Endothelial cell of umbilical vein (primary cell): ENCODE data around the gene CDC42EP4. TPM values are rescaled to one million over a fixed set of nuclear protein-coding genes. Genes with fewer than 3 reads are reported as not detected.

Source experiments
- BruUV-seq: library from RNA; stranded (reverse); fragments of 400-500 nt; replicated peaks from 2 replicates; lab custom pipeline; 2021; lab: Mats Ljungman, UMichigan
- CTCF ChIA-PET: fragments of 300-600, 350-600 bp; sonication (Branson Sonifier 250); formaldehyde crosslinking; loops from one replicate; lab custom pipeline; 2021; ENCODE audit warnings: antibody characterized with exemption, inconsistent platforms; lab: Charles Lee
- POLR2A ChIA-PET: fragments of 300-600, 350-600 bp; sonication (Branson Sonifier 250); formaldehyde crosslinking; loops from one replicate; lab custom pipeline; 2021; ENCODE audit warnings: antibody characterized with exemption, inconsistent platforms; lab: Charles Lee
- DNase-seq: peaks from one replicate; pipeline ENCODE4 v3.0.0-alpha.2; 2011; ENCODE audit warnings: low read depth, low spot score
- FAIRE-seq: peaks from 2 replicates; lab custom pipeline; 2011; peaks lifted over from hg19 to GRCh38; lab: Jason Lieb, UNC
- H2AFZ ChIP-seq: 2 replicates; pipeline ENCODE4 v1.6.0; 2012; ENCODE audit warnings: low read depth, low read length, control low read depth, inconsistent platforms
- H3K27ac ChIP-seq: 2 replicates; pipeline ENCODE4 v1.5.1; 2011; ENCODE audit warnings: low read depth, mild to moderate bottlenecking, control low read depth, low read length, moderate library complexity; ENCODE audit not compliant: insufficient read depth
- H3K27me3 ChIP-seq, 2 experiments: 2 replicates each; pipeline versions ENCODE4 v1.6.0 to v1.6.1; 2011; ENCODE audit warnings: low read length in 2 of 2, mixed read lengths in 1 of 2; ENCODE audit not compliant: control insufficient read depth in 2 of 2, insufficient read depth in 2 of 2
- H3K36me3 ChIP-seq, 2 experiments: 2 replicates in 1 of 2; 3 replicates in 1 of 2; pipeline ENCODE4 v1.5.1; 2011; ENCODE audit warnings: low read length in 2 of 2, mild to moderate bottlenecking in 1 of 2, moderate library complexity in 1 of 2; ENCODE audit not compliant: control insufficient read depth in 2 of 2, insufficient read depth in 2 of 2; ENCODE audit errors: extremely low read depth in 1 of 2
- H3K4me1 ChIP-seq: 3 replicates; pipeline ENCODE4 v1.5.1; 2011; ENCODE audit warnings: mild to moderate bottlenecking, low read length; ENCODE audit not compliant: control insufficient read depth, insufficient read depth; ENCODE audit errors: extremely low read depth
- H3K4me2 ChIP-seq: 2 replicates; pipeline ENCODE4 v1.6.1; 2011; ENCODE audit warnings: low read length, control low read depth, mixed read lengths; ENCODE audit not compliant: insufficient read depth
- H3K4me3 ChIP-seq, 3 experiments: fragments of 200-600 bp in 1 of 3; sonication (generic), shearing (Covaris generic) in 1 of 3; replicated peaks in 1 of 3; 2 replicates each; pipeline ENCODE4 v1.5.1; 2011 to 2016; ENCODE audit warnings: control low read depth in 3 of 3, low read length in 3 of 3, mild to moderate bottlenecking in 2 of 3, inconsistent platforms in 1 of 3, low read depth in 1 of 3, moderate library complexity in 1 of 3; ENCODE audit not compliant: insufficient read depth in 1 of 3
- H3K79me2 ChIP-seq: 2 replicates; pipeline ENCODE4 v1.6.0; 2012; ENCODE audit warnings: low read length, inconsistent platforms; ENCODE audit not compliant: control insufficient read depth, insufficient read depth
- H3K9ac ChIP-seq: replicated peaks from 2 replicates; pipeline ENCODE3; 2011; ENCODE audit warnings: low read length, control low read depth; ENCODE audit not compliant: insufficient read depth; ENCODE audit errors: extremely low read depth
- H3K9me1 ChIP-seq: replicated peaks from 3 replicates; pipeline ENCODE4 v1.6.0; 2011; ENCODE audit warnings: mild to moderate bottlenecking, low read length; ENCODE audit not compliant: control insufficient read depth, insufficient read depth; ENCODE audit errors: extremely low read depth
- H3K9me3 ChIP-seq: replicated peaks from 2 replicates; pipeline ENCODE4 v1.5.1; 2012; ENCODE audit warnings: low read length, inconsistent platforms; ENCODE audit not compliant: control insufficient read depth, insufficient read depth
- H4K20me1 ChIP-seq: replicated peaks from 2 replicates; pipeline ENCODE3; 2011; ENCODE audit warnings: mild to moderate bottlenecking, low read length; ENCODE audit not compliant: control insufficient read depth, insufficient read depth; ENCODE audit errors: extremely low read depth
- CTCF ChIP-seq, 2 donors: IDR thresholded peaks; 1 replicate in 1 of 2; 2 replicates in 1 of 2; pipeline ENCODE4 v1.5.1; 2011; ENCODE audit warnings: low read length in 2 of 2, mild to moderate bottlenecking in 2 of 2, moderate library complexity in 2 of 2, control low read depth in 1 of 2, inconsistent platforms in 1 of 2, low read depth in 1 of 2; ENCODE audit not compliant: insufficient read depth in 1 of 2; ENCODE audit errors: extremely low read depth in 1 of 2
- EZH2 ChIP-seq: IDR thresholded peaks from 2 replicates; pipeline ENCODE4 v1.6.1; 2012; ENCODE audit warnings: borderline replicate concordance, low read depth, mild to moderate bottlenecking, moderate library complexity, low read length, inconsistent platforms; ENCODE audit not compliant: severe bottlenecking
- FOS ChIP-seq: IDR thresholded peaks from 2 replicates; pipeline ENCODE4 v1.6.1; 2011; ENCODE audit warnings: mild to moderate bottlenecking, low read length, moderate library complexity, borderline replicate concordance; ENCODE audit not compliant: insufficient read depth
- GATA2 ChIP-seq: IDR thresholded peaks from 2 replicates; pipeline ENCODE4 v1.7.0; 2011; ENCODE audit warnings: low read depth, mild to moderate bottlenecking, moderate library complexity, mixed read lengths, low read length; ENCODE audit not compliant: insufficient read length, insufficient read depth
- JUN ChIP-seq: IDR thresholded peaks from 2 replicates; pipeline ENCODE4 v1.6.1; 2011; ENCODE audit warnings: borderline replicate concordance, low read depth; ENCODE audit not compliant: insufficient read length, insufficient read depth
- MAX ChIP-seq: IDR thresholded peaks from 2 replicates; pipeline ENCODE4 v1.6.1; 2011; ENCODE audit not compliant: insufficient read depth, insufficient read length
- MYC ChIP-seq: IDR thresholded peaks from one replicate; pipeline ENCODE4 v1.6.1; 2011; ENCODE audit warnings: mild to moderate bottlenecking, low read depth, low read length
- POLR2A ChIP-seq: IDR thresholded peaks from 2 replicates; pipeline ENCODE4 v1.6.1; 2012; ENCODE audit warnings: low read depth, mild to moderate bottlenecking, control low read depth, low read length
- POLR2AphosphoS5 ChIP-seq: IDR thresholded peaks from 2 replicates; pipeline ENCODE4 v1.6.1; 2012; ENCODE audit warnings: low read depth, mild to moderate bottlenecking, control low read depth, low read length, moderate library complexity; ENCODE audit not compliant: insufficient read depth
- dilution Hi-C: fragments of 300-500 bp; cut with MboI; formaldehyde crosslinking; loops from one replicate; pipeline ENCODE4 v1.15.0; 2019; ENCODE audit warnings: low sequenced_read_pairs; ENCODE audit not compliant: extremely low pct_ligation_motif_present
- intact Hi-C: fragments of 100-400 bp; cut with micrococcal nuclease; formaldehyde crosslinking; loops from one replicate; pipeline ENCODE4 v1.10.0; 2022
- polyA plus RNA-seq, 4 experiments: library from polyadenylated mRNA; depleted of rRNA in 3 of 4; stranded (reverse) in 3 of 4; unstranded in 1 of 4; fragments of >200 nt; gene quantifications; 2 replicates each; pipeline versions ENCODE4 v1.2.1 to v1.2.3, GENCODE V29; 2011 to 2012; ENCODE audit warnings: missing spikeins in 1 of 4
- total RNA-seq: library from RNA; stranded (reverse); gene quantifications from 2 replicates; pipeline ENCODE4 v1.2.3, GENCODE V29; 2021

The CDC42EP4 gene
- total and polyA plus RNA-seq, 2 donors (not counting 3 experiments of a cell fraction or from before 2014, with no cell fraction given) = 11.4 to 19.6 TPM

GRCh38 chr17:73284906-73285602 is 26.7 kb downstream of the CDC42EP4 start:
- Histone ChIP-seq H3K36me3 (peaks cover 0 to 8% of the 10 kb centered on the region in 2 experiments), H3K4me2 (no peak overlapping the region), H3K9ac (no peak overlapping the region), H3K27me3 (no peaks in the 10 kb centered on the region), H2AFZ (no peak overlapping the region), H3K4me1 (peaks cover 6% of the 10 kb centered on the region), H3K9me1 (no peaks in the 10 kb centered on the region), H4K20me1 (no peaks in the 10 kb centered on the region), H3K9me3 (no peaks in the 10 kb centered on the region), H3K4me3 (no peak overlapping the region), H3K79me2 (peaks cover 17% of the 10 kb centered on the region), H3K27ac (no peak overlapping the region)
- TF ChIP-seq MYC = no peak
- TF ChIP-seq EZH2 = no peak
- no peak for TF ChIP-seq POLR2AphosphoS5
- TF ChIP-seq MAX = no peak
- no peak for TF ChIP-seq JUN
- TF ChIP-seq GATA2 = no peak
- no peak for TF ChIP-seq POLR2A
- TF ChIP-seq CTCF (IDR thresholded peaks at IDR 0.05; ENCODE audit: extremely low read depth in 1 of 2, insufficient read depth in 1 of 2, low read depth in 1 of 2, low read length in 2 of 2) = no peak
- TF ChIP-seq FOS = no peak
- FAIRE-seq = no peak
- intact Hi-C loops (no loop called here), dilution Hi-C loops (no loop called here)
- POLR2A ChIA-PET = no interaction called here
- CTCF ChIA-PET = no interaction called here
- no TSS peak for BruUV-seq
- no peak for DNase-seq
